ENCODE results near the gene ARHGEF17.

The ARHGEF17 gene

GRCh38 chr11:73288873-73289707 lies 19.0 kb upstream of the ARHGEF17 start:
- peak; percentile 67 for DNase-seq (ENCODE audit: low read depth, low spot score)
- in situ Hi-C loops (cut with HindIII; ENCODE audit: low sequenced_read_pairs), result no loop called here
- peak; percentile 97 for TF ChIP-seq CTCF (IDR thresholded peaks at IDR 0.05; ENCODE audit: low read depth, low read length)
- no peak overlapping the region for H3K4me3 ChIP-seq (ENCODE audit: low read depth, low read length)

GRCh38 chr11:73290536-73290935 lies 17.5 kb upstream of the ARHGEF17 start:
- in situ Hi-C loops (cut with HindIII; ENCODE audit: low sequenced_read_pairs), result no loop called here
- no peak for TF ChIP-seq CTCF (IDR thresholded peaks at IDR 0.05; ENCODE audit: low read depth, low read length)
- no peak overlapping the region for H3K4me3 ChIP-seq (ENCODE audit: low read depth, low read length)
- no peak for DNase-seq (ENCODE audit: low read depth, low spot score)

- no peak for DNase-seq (ENCODE audit: low read depth, low spot score)
- no peak overlapping the region for H3K4me3 ChIP-seq (ENCODE audit: low read depth, low read length)
- TF ChIP-seq CTCF (IDR thresholded peaks at IDR 0.05; ENCODE audit: low read depth, low read length), result no peak
- in situ Hi-C loops (cut with HindIII; ENCODE audit: low sequenced_read_pairs), result no loop called here
These were observed 16.9 kb upstream of the ARHGEF17 start for GRCh38 chr11:73291196-73291595.

GRCh38 chr11:73291781-73292524 lies 16.1 kb upstream of the ARHGEF17 start:
- no peak for DNase-seq (ENCODE audit: low read depth, low spot score)

GRCh38 chr11:73292525-73292894 lies 15.6 kb upstream of the ARHGEF17 start:
- no peak overlapping the region for H3K4me3 ChIP-seq (ENCODE audit: low read depth, low read length)
- no peak for TF ChIP-seq CTCF (IDR thresholded peaks at IDR 0.05; ENCODE audit: low read depth, low read length)
- peak; percentile 51 for DNase-seq (ENCODE audit: low read depth, low spot score)
- in situ Hi-C loops (cut with HindIII; ENCODE audit: low sequenced_read_pairs), result no loop called here

More at GRCh38 chr11:73291781-73292524, 16.1 kb upstream of the ARHGEF17 start:
- no peak overlapping the region for H3K4me3 ChIP-seq (ENCODE audit: low read depth, low read length)
- no peak for TF ChIP-seq CTCF (IDR thresholded peaks at IDR 0.05; ENCODE audit: low read depth, low read length)
- in situ Hi-C loops (cut with HindIII; ENCODE audit: low sequenced_read_pairs), result no loop called here

GRCh38 chr11:73293356-73293936 lies 14.6 kb upstream of the ARHGEF17 start:
- no peak for TF ChIP-seq CTCF (IDR thresholded peaks at IDR 0.05; ENCODE audit: low read depth, low read length)
- H3K4me3 ChIP-seq (ENCODE audit: low read depth, low read length), result no peak overlapping the region
- in situ Hi-C loops (cut with HindIII; ENCODE audit: low sequenced_read_pairs), result no loop called here
- DNase-seq (ENCODE audit: low read depth, low spot score), result no peak
